Measurements from ENCODE around the gene KIF6. TPM values are rescaled to one million over a fixed set of nuclear protein-coding genes. Genes with fewer than 3 reads are reported as not detected.

Gene KIF6
- not detected in 2 replicates for total RNA-seq

GRCh38 chr6:39724787-39725631 is at the start of gene KIF6:
KIF6 (minus strand) TSS chr6:39725408; CDS start chr6:39725310, 98 bp downstream.
- FAIRE-seq (no peak), DNase-seq (ENCODE audit: low read depth) (peak; percentile 69)
- Histone ChIP-seq H3K36me3 (ENCODE audit: control insufficient read depth, insufficient read depth, low read length) (no peaks in the 10 kb centered on the region), H3K4me3 (ENCODE audit: low read depth, low read length) (peak within 1 kb of the TSS; percentile 66), H3K27me3 (ENCODE audit: control insufficient read depth, insufficient read depth, low read length) (no peaks in the 10 kb centered on the region)
- no peak for TF ChIP-seq CTCF (IDR thresholded peaks at IDR 0.05; ENCODE audit: insufficient read depth, low read length, severe bottlenecking)

GRCh38 chr6:39773782-39774181 is 48.6 kb upstream of the KIF6 start:
- Histone ChIP-seq H3K36me3 (ENCODE audit: control insufficient read depth, insufficient read depth, low read length) (no peaks in the 10 kb centered on the region), H3K4me3 (ENCODE audit: low read depth, low read length) (no peak overlapping the region), H3K27me3 (ENCODE audit: control insufficient read depth, insufficient read depth, low read length) (no peaks in the 10 kb centered on the region)
- DNase-seq (ENCODE audit: low read depth) (no peak), FAIRE-seq (peak; percentile 58)
- no peak for TF ChIP-seq CTCF (IDR thresholded peaks at IDR 0.05; ENCODE audit: insufficient read depth, low read length, severe bottlenecking)

- no peaks in the 10 kb centered on the region for H3K36me3 ChIP-seq (ENCODE audit: control insufficient read depth, insufficient read depth, low read length)
- no peak for FAIRE-seq
- no peak overlapping the region for H3K4me3 ChIP-seq (ENCODE audit: low read depth, low read length)
- DNase-seq (ENCODE audit: low read depth), result no peak
- no peak for TF ChIP-seq CTCF (IDR thresholded peaks at IDR 0.05; ENCODE audit: insufficient read depth, low read length, severe bottlenecking)
- H3K27me3 ChIP-seq (ENCODE audit: control insufficient read depth, insufficient read depth, low read length), result no peaks in the 10 kb centered on the region
Observed at GRCh38 chr6:39772559-39773273, 47.5 kb upstream of the KIF6 start.

GRCh38 chr6:39770446-39770845 is 45.2 kb upstream of the KIF6 start:
- H3K4me3 ChIP-seq (ENCODE audit: low read depth, low read length), result no peak overlapping the region
- no peak for TF ChIP-seq CTCF (IDR thresholded peaks at IDR 0.05; ENCODE audit: insufficient read depth, low read length, severe bottlenecking)
- DNase-seq (ENCODE audit: low read depth) (no peak), FAIRE-seq (peak; percentile 18)
- H3K27me3 ChIP-seq (ENCODE audit: control insufficient read depth, insufficient read depth, low read length), result no peaks in the 10 kb centered on the region
- H3K36me3 ChIP-seq (ENCODE audit: control insufficient read depth, insufficient read depth, low read length), result no peaks in the 10 kb centered on the region

- FAIRE-seq (no peak), DNase-seq (ENCODE audit: low read depth) (no peak)
- Histone ChIP-seq H3K27me3 (ENCODE audit: control insufficient read depth, insufficient read depth, low read length) (no peaks in the 10 kb centered on the region), H3K4me3 (ENCODE audit: low read depth, low read length) (no peak overlapping the region), H3K36me3 (ENCODE audit: control insufficient read depth, insufficient read depth, low read length) (no peaks in the 10 kb centered on the region)
- no peak for TF ChIP-seq CTCF (IDR thresholded peaks at IDR 0.05; ENCODE audit: insufficient read depth, low read length, severe bottlenecking)
Observed at GRCh38 chr6:39769012-39769411, 43.8 kb upstream of the KIF6 start.

Measured in bronchial epithelial cell (primary cell).